ENCODE data around the gene RGS19.

DNA sequence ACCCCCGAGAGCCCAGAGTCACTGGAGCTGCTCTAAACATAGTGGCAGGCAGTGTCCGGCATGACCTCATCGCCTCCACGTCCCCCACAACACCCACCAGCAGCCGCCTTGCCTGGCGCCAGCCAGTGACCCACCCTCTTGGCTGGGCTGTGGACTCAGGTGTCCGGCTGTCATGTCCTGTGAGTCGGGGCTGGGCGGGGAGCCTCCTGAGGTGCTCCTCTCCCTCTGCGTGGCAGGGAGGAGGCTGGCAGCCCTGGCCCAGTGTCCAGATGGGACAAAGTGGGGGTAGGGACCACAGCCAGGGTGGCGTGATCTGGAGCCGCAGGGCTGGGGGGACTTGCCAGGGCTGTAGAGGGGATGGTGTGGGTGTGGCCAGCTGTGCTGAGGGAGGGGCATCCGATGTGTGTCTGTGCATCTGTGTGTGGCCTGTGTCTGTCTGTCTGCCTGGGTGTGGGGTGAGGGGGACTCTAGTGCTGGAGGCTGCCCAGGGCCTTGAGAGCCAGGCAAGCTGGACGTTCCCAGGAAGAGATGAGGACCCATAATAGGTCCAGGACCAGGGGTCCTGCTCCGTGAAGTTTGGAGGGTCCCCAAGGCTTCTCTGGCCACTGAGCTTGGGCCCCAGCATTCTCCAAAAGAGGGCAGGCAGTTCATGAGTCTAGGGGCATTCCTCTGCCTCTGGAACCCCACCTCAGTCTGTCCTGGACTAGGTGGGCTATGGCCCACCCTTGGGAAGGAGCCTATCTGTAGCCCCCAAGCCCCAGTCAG, 27.6 kb downstream of the RGS19 start:
- TF ChIP-seq, protein P1, sequence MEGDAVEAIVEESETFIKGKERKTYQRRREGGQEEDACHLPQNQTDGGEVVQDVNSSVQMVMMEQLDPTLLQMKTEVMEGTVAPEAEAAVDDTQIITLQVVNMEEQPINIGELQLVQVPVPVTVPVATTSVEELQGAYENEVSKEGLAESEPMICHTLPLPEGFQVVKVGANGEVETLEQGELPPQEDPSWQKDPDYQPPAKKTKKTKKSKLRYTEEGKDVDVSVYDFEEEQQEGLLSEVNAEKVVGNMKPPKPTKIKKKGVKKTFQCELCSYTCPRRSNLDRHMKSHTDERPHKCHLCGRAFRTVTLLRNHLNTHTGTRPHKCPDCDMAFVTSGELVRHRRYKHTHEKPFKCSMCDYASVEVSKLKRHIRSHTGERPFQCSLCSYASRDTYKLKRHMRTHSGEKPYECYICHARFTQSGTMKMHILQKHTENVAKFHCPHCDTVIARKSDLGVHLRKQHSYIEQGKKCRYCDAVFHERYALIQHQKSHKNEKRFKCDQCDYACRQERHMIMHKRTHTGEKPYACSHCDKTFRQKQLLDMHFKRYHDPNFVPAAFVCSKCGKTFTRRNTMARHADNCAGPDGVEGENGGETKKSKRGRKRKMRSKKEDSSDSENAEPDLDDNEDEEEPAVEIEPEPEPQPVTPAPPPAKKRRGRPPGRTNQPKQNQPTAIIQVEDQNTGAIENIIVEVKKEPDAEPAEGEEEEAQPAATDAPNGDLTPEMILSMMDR (IDR thresholded peaks at IDR 0.05) = no peak
- TF ChIP-seq POLR2A (IDR thresholded peaks at IDR 0.05) = peak in 1 of 3 donors; percentile 19

Data from body of pancreas (tissue), 4 donors.